ENCODE data around the gene CWC22. TPM values are rescaled to one million over a fixed set of nuclear protein-coding genes. Genes with fewer than 3 reads are reported as not detected.

The CWC22 gene
- polyA plus RNA-seq, 1 of the 3 experiments (the other 2 are of a cell fraction), result 2.7 TPM

DNA sequence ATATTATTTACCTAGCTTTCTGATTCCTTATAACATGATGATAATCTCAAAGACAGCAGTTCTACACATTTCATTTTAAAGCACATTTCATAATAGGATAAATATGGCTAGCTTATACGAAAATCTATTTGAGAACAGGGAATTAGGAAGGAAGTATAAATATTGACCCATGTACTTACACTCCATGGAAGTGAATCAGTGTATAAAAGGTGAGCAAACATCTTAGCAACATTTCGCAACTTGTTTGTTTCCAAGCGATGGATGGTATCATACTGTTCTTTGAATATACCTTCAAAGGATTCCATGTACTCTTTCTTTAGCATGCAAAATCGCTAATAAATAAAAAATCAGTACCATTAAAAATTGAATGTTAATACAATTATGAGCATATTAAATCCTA is 53.1 kb downstream of the CWC22 start:
- 91% methylated on average over 4 of the region's 4 CpGs for WGBS (ENCODE audit: low lambda C conversion rate)
- Histone ChIP-seq H3K9ac (no peak overlapping the region), H3K4me2 (no peak overlapping the region), H2AFZ (ENCODE audit: low read depth) (no peak overlapping the region), H3K9me2 (no peaks in the 10 kb centered on the region), H3K4me1 (ENCODE audit: control insufficient read depth in 1 of 2, insufficient read depth in 2 of 2, low read depth in 1 of 2, low read length in 1 of 2) (no peaks in the 10 kb centered on the region), H4K20me1 (ENCODE audit: insufficient read depth) (no peaks in the 10 kb centered on the region), H3K27ac (ENCODE audit: low read depth in 2 of 2, low read length in 1 of 2) (no peak overlapping the region), H3K9me3 (no peaks in the 10 kb centered on the region), H3K79me2 (ENCODE audit: insufficient read depth) (no peaks in the 10 kb centered on the region), H3K4me3 (ENCODE audit: low read depth in 2 of 2, low read length in 1 of 2) (no peak overlapping the region), H3F3A (replicated peaks; ENCODE audit: insufficient read depth) (peaks cover 3% of the 10 kb centered on the region), H3K36me3 (replicated peaks in 1 of 2; ENCODE audit: control insufficient read depth in 1 of 2, insufficient read depth in 2 of 2, low read length in 1 of 2) (peaks cover 79 to 89% of the 10 kb centered on the region in 2 experiments), H3K27me3 (ENCODE audit: insufficient read depth) (no peaks in the 10 kb centered on the region)
- POLR2A ChIA-PET, result no interaction called here
- TF ChIP-seq, protein P1, sequence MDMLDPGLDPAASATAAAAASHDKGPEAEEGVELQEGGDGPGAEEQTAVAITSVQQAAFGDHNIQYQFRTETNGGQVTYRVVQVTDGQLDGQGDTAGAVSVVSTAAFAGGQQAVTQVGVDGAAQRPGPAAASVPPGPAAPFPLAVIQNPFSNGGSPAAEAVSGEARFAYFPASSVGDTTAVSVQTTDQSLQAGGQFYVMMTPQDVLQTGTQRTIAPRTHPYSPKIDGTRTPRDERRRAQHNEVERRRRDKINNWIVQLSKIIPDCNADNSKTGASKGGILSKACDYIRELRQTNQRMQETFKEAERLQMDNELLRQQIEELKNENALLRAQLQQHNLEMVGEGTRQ (IDR thresholded peaks at IDR 0.05; ENCODE audit: borderline replicate concordance, low read depth, low read length), result no peak
- TF ChIP-seq GATA2 (CRISPR knock-in tag; IDR thresholded peaks at IDR 0.05), result no peak
- TF ChIP-seq, protein P2, sequence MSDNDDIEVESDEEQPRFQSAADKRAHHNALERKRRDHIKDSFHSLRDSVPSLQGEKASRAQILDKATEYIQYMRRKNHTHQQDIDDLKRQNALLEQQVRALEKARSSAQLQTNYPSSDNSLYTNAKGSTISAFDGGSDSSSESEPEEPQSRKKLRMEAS (IDR thresholded peaks at IDR 0.05; ENCODE audit: low read depth), result no peak
- TF ChIP-seq, protein P3, sequence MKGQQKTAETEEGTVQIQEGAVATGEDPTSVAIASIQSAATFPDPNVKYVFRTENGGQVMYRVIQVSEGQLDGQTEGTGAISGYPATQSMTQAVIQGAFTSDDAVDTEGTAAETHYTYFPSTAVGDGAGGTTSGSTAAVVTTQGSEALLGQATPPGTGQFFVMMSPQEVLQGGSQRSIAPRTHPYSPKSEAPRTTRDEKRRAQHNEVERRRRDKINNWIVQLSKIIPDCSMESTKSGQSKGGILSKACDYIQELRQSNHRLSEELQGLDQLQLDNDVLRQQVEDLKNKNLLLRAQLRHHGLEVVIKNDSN (IDR thresholded peaks at IDR 0.05; ENCODE audit: borderline replicate concordance, low read depth), result no peak
- no peak for TF ChIP-seq EP300 (IDR thresholded peaks at IDR 0.05; ENCODE audit: borderline replicate concordance in 1 of 2, low read depth in 1 of 2, low read length in 1 of 2)
- no peak for TF ChIP-seq ELF1 (IDR thresholded peaks at IDR 0.05)
- TF ChIP-seq MEF2A (IDR thresholded peaks at IDR 0.05; ENCODE audit: borderline replicate concordance, low read depth), result no peak
- no peak for TF ChIP-seq POLR2AphosphoS5 (IDR thresholded peaks at IDR 0.05; ENCODE audit: low read depth, low read length)
- TF ChIP-seq RXRA (IDR thresholded peaks at IDR 0.05; ENCODE audit: borderline replicate concordance, low read depth), result no peak
- TF ChIP-seq RAD21 (IDR thresholded peaks at IDR 0.05; ENCODE audit: low read length), result no peak
- no peak for TF ChIP-seq TAF1 (IDR thresholded peaks at IDR 0.05; ENCODE audit: borderline replicate concordance, low read depth, low read length)
- TF ChIP-seq CHD2 (IDR thresholded peaks at IDR 0.05; ENCODE audit: low read length, partially characterized antibody), result no peak
- CTCF ChIA-PET, result interaction anchor here (1.2 kb wide), 1 partner anchor 18 kb away, joined by 4 read pairs; no protein-coding TSS in a partner anchor
- DNase-seq, result no peak

DNA sequence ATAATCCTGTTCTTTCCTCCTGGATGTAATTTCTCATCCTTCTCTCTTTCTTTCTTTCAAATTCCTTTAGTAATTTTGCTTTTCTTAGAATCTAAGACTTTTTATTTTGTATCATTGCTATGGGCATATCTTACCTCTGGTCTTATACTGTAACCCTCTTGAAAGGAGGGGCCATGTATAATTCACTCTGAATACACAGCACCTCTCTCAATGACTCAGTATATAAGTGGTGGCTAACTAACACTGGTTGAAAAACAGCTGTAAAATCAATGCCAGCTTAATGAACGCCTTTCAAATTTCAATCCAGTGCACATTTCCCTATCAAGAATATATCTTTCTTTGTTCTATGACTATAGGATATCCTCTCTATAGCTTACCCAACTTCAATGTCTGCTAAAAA is 53.7 kb downstream of the CWC22 start:
- Histone ChIP-seq H3K9ac (no peak overlapping the region), H2AFZ (ENCODE audit: low read depth) (no peak overlapping the region), H3K4me2 (no peak overlapping the region), H3K27ac (ENCODE audit: low read depth in 2 of 2, low read length in 1 of 2) (no peak overlapping the region), H3K27me3 (ENCODE audit: insufficient read depth) (no peaks in the 10 kb centered on the region), H3K4me3 (ENCODE audit: low read depth in 2 of 2, low read length in 1 of 2) (no peak overlapping the region), H3F3A (replicated peaks; ENCODE audit: insufficient read depth) (peaks cover 3% of the 10 kb centered on the region), H3K9me3 (no peaks in the 10 kb centered on the region), H3K79me2 (ENCODE audit: insufficient read depth) (no peaks in the 10 kb centered on the region), H3K4me1 (ENCODE audit: control insufficient read depth in 1 of 2, insufficient read depth in 2 of 2, low read depth in 1 of 2, low read length in 1 of 2) (no peaks in the 10 kb centered on the region; a peak in 1 of 4 replicates), H3K36me3 (replicated peaks in 1 of 2; ENCODE audit: control insufficient read depth in 1 of 2, insufficient read depth in 2 of 2, low read length in 1 of 2) (peaks cover 79 to 89% of the 10 kb centered on the region in 2 experiments), H4K20me1 (ENCODE audit: insufficient read depth) (no peaks in the 10 kb centered on the region), H3K9me2 (no peaks in the 10 kb centered on the region)
- WGBS (ENCODE audit: low lambda C conversion rate), result 96% methylated on average over 1 of the region's 1 CpG
- POLR2A ChIA-PET, result no interaction called here
- DNase-seq, result no peak
- CTCF ChIA-PET, result interaction anchor here (1.2 kb wide), 1 partner anchor 18 kb away, joined by 4 read pairs; no protein-coding TSS in a partner anchor
- TF ChIP-seq ELF1 (IDR thresholded peaks at IDR 0.05), result no peak
- TF ChIP-seq, protein P3 (IDR thresholded peaks at IDR 0.05; ENCODE audit: borderline replicate concordance, low read depth), result no peak
- no peak for TF ChIP-seq GABPA (IDR thresholded peaks at IDR 0.05; ENCODE audit: low read depth)
- no peak for TF ChIP-seq MEF2A (IDR thresholded peaks at IDR 0.05; ENCODE audit: borderline replicate concordance, low read depth)
- TF ChIP-seq POLR2AphosphoS5 (IDR thresholded peaks at IDR 0.05; ENCODE audit: low read depth, low read length), result no peak
- TF ChIP-seq CHD2 (IDR thresholded peaks at IDR 0.05; ENCODE audit: low read length, partially characterized antibody), result no peak
- TF ChIP-seq, protein P4, sequence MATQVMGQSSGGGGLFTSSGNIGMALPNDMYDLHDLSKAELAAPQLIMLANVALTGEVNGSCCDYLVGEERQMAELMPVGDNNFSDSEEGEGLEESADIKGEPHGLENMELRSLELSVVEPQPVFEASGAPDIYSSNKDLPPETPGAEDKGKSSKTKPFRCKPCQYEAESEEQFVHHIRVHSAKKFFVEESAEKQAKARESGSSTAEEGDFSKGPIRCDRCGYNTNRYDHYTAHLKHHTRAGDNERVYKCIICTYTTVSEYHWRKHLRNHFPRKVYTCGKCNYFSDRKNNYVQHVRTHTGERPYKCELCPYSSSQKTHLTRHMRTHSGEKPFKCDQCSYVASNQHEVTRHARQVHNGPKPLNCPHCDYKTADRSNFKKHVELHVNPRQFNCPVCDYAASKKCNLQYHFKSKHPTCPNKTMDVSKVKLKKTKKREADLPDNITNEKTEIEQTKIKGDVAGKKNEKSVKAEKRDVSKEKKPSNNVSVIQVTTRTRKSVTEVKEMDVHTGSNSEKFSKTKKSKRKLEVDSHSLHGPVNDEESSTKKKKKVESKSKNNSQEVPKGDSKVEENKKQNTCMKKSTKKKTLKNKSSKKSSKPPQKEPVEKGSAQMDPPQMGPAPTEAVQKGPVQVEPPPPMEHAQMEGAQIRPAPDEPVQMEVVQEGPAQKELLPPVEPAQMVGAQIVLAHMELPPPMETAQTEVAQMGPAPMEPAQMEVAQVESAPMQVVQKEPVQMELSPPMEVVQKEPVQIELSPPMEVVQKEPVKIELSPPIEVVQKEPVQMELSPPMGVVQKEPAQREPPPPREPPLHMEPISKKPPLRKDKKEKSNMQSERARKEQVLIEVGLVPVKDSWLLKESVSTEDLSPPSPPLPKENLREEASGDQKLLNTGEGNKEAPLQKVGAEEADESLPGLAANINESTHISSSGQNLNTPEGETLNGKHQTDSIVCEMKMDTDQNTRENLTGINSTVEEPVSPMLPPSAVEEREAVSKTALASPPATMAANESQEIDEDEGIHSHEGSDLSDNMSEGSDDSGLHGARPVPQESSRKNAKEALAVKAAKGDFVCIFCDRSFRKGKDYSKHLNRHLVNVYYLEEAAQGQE (IDR thresholded peaks at IDR 0.05; ENCODE audit: low read depth, low read length), result no peak
- TF ChIP-seq TAF1 (IDR thresholded peaks at IDR 0.05; ENCODE audit: borderline replicate concordance, low read depth, low read length), result no peak
- TF ChIP-seq YY1 (IDR thresholded peaks at IDR 0.05; ENCODE audit: low read depth), result no peak
- no peak for TF ChIP-seq SIN3A (IDR thresholded peaks at IDR 0.05; ENCODE audit: borderline replicate concordance, low read depth, low read length)
- no peak for TF ChIP-seq EZH2phosphoT487 (IDR thresholded peaks at IDR 0.05; ENCODE audit: borderline replicate concordance, low read depth)
- TF ChIP-seq, protein P5, sequence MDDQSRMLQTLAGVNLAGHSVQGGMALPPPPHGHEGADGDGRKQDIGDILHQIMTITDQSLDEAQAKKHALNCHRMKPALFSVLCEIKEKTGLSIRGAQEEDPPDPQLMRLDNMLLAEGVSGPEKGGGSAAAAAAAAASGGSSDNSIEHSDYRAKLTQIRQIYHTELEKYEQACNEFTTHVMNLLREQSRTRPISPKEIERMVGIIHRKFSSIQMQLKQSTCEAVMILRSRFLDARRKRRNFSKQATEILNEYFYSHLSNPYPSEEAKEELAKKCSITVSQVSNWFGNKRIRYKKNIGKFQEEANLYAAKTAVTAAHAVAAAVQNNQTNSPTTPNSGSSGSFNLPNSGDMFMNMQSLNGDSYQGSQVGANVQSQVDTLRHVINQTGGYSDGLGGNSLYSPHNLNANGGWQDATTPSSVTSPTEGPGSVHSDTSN (IDR thresholded peaks at IDR 0.05), result no peak
- TF ChIP-seq RCOR1 (IDR thresholded peaks at IDR 0.05; ENCODE audit: low read length), result no peak
